Activated CD4-positive, alpha-beta T cell treated with anti-CD3 and anti-CD28 coated beads, Interleukin-2, amount 50 U/mL, for 1 hour (primary cell): ENCODE measurements around the gene TAB2.
"Not testable (repeated sequence)": the region's sequence is repeated elsewhere in the genome, so short reads cannot be mapped to it uniquely, and the experiment has no call there.

ENCODE experiments used
- DNase-seq: peaks from one replicate; pipeline ENCODE4 v3.0.0-alpha.2; 2020

Gene TAB2

DNA sequence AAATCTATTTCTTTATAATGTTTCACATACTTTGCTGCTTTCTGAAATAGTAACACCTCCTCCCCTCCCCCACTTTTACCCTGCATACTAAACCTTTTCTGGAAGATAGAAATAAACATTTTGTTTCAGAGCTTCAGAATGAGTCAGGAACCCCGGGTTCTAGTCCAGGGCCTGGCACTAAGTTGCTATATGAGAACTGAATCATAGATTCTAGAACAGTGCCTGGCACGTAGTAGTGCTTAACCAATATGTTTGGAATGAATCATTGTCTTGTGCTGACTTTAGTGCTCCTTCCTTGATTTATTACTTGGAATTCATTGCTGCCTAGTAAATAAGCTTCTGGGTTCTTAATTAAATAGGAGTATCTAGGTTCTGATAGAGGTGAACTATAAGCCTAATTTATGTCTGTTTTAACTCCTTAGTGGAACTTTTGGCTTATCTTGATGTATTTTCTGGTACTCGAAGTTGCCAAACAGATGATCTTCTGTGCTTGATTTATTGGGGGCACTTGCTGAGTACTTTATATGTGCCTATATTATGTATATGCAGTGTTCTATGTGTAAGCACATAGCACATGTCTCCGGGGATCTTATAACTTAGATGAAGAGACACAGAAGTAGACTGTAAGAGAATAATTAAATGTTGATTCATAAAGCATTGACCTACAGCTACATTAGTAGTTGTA lies 18.6 kb downstream of the TAB2 start:
- DNase-seq = no peak

DNA sequence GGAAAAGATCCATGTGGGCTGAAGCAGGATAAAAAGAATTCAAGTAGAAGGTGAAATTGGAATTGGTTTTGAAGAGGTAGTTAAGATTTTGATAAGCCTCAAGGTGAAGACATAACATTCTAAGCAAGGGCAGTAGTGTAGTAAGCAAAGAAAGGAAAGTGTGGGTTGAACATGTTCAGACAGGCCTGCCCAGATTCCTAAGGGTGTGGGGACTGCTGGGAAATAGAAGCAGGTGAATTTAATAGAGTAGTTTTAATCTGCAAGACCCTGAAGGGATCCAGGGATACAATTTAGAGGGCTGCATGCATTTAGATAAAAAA lies 19.1 kb downstream of the TAB2 start:
- DNase-seq = no peak

DNA sequence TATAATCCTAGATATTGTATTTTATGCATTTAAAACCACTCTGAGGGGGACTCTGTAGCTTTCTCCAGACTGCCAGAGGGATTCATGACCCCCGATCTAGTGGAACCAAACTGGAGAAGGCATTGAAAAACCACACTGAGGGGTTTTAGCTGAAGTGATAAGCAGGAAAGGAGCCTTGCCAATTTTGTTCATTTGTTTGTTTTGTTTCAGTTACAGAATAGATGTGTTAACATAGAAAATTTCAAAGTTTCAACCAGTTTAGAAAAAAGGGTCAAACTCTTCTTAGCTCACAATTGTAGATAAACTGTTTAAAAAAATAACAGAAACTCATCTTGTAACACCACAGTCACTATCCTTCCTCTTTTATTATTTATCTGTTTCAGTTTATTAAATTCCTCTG lies 19.8 kb downstream of the TAB2 start:
- DNase-seq = no peak

DNA sequence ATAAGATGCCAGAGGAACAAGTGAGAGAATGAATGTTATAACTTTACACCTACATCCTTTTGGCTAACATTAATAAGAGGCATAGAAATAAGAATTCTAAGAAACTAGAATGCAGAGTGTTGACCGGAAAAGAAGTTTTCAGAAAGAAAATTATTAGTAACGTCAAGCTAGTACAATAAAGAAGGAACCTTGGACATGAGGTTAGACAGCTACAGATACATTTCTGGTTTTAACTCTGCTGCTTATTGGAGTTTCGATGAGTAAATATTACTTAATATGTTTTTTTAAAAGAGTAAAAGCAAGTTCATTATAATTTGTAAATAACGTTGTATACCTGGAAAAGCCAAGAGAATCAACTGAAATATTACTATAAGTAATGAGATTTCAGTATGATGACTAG lies 22.7 kb downstream of the TAB2 start:
- no peak for DNase-seq

DNA sequence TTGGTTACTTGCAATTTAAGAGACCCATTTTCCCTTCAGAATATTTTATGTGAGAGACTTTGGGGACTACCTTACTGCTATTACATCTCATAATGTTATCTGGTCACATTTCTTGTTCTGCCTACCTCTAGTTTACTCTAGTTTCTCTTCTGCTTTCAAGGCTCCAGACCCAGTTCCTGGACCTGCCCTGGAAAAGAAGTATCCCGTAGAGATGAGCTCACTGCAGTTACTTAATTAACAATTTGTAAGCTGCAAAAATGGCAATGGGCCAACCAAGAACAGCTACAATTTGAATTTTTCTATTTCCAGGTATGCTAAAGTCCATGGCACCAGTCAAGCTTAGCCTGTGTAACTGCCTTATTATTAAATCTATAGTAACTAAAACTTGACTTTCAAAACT lies 25.0 kb downstream of the TAB2 start:
- no peak for DNase-seq

DNA sequence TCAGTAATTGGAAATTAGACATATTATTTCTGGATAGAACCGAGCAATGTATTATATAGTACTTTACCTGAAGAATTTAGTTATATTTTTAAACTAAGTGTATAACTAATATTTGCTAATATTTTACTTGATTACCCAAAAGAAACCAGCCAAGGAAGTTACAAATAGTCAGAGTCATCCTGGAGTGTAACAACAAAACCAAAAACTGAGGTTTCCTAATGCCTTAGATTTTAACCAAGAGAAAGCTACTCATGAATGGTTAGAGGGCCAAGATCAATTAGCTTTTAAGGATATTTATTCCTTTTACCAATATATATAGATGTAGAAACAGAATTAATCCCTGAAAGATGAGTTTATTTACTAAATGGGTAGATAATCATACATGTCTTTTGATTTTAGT lies 26.0 kb downstream of the TAB2 start:
- DNase-seq = no peak

DNA sequence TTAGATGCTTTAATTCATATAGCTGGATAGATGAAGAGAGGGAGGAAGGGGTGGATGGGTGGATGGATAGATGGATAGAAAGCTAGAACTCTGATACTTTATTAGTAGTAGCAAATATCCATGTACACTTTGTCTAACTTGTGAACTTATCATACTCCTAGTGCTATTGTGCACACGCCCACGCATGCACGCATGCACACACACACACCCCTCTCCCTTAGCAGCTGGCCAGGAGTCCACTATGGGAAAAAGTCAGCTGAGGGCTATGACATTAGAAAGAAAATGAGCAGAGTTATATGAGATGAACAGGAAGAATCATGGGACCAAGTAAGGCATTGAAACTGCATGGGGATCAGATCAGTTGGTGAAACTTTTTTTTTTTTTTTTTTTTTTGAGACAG lies 28.6 kb downstream of the TAB2 start:
- no peak for DNase-seq

DNA sequence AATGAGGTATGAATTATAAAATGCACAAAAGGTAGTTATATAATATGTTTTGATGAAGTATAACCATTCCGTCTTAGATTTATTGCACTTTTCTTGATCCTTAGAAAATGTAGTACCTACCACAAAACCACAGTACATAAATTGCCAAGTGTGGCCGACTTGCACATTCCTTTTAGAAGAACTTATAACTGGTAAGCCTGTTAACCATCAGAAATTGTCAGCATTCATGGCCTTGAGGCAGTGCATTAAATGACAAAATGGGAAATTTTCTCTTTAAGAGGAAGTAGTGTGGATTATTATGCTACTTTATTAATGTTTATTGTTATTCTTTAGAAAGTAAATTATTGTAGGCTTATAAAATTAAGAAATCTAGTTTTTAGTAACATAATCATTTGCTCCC lies 29.6 kb downstream of the TAB2 start:
- DNase-seq = no peak

DNA sequence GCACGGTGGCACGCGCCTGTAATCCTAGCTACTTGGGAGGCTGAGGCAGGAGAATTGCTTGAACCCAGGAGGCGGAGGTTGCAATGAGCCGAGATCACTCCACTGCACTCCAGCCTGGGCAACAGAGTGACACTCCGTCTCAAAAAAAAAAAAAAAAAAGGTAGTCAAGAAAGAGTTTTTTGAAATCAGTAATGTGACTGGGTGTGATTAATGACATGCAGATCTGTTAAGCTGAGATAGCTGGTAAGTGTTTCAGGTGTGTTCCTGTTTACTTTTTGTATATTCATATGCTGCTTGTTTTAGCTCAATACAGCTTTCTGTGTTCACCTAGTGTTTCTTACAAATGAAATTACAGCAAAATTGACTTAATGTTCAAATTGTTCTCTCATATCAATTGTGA lies 31.8 kb downstream of the TAB2 start:
- DNase-seq = not testable (repeated sequence)

DNA sequence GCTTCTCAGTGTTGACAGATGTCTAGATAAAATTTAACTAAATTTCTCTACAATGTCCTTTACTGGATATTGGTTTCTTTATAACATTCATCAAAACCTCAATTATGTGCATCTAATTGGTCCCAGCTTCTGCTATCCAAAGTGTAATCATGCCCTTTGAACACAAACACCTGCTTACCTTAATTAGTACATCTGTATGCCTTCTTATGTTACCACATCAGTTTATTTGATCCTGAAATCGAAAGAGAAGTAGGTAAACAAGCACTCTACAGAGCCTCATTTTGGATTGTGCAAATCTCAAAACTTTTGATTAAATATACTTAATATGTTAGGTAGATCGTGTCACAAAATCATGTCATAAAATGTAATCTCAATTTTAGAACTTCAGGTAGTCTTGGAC lies 36.5 kb downstream of the TAB2 start:
- DNase-seq = no peak

DNA sequence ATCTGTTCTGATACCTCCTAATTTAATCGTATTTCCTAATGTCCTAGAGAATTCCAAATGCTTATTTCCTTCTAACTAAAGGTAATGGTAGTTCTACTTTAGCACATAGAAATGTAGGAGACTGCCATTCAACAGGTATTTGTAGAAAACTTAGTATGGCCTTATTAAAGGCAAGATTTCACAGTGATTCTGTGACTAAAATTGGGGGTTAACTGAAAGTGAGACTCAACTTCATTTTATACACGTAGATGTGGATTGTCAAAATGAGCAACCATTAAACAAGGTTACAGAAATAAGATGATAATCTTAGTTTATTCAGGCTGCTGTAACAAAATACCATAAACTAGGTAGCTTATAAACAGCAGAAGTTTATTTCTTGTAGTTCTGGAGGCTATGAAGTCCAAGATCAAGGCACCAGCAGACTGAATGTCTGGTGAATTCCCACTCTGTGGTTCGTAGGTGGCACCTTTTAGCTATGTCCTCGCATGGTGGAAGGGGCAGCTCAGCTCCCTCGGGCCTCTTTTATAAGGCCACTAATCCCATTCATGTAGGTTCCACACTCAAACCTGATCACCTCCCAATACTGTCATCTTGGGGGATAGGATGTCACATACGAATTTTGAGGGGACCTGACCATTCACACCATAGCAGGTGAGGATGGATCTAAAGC lies 38.7 kb downstream of the TAB2 start:
- no peak for DNase-seq

DNA sequence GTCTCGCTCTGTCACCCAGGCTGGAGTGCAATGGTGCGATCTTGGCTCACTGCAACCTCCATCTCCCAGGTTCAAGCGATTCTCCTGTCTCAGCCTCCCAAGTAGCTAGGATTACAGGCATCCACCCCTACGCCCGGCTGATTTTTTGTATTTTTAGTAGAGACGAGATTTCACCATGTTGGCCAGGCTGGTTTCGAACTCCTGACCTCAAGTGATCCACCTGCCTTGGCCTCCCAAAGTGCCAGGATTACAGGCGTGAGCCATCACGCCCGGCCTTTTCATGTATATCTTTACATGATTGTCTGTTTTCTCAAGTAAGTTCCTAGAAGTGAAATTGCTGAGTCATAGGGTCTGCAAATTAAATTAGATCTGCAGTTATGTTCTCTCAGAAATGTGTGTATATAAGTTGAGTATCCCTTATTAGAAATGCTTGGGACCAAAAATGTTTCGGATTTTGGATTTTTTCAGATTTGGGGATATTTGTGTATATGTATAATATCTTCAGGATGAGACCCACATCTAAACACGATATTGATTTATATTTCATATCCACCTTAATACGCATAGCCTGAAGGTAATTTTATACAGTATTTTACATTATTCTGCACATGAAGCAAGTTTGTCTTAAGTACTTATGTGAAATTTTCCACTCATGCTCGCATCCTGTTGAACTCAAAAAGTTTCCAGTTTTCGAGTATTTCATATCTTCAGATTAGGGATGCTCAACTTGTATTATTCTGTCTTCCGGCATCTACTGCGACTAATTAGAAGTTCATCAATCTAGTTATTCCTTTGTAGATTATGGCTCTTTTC lies 40.4 kb downstream of the TAB2 start:
- no peak for DNase-seq

DNA sequence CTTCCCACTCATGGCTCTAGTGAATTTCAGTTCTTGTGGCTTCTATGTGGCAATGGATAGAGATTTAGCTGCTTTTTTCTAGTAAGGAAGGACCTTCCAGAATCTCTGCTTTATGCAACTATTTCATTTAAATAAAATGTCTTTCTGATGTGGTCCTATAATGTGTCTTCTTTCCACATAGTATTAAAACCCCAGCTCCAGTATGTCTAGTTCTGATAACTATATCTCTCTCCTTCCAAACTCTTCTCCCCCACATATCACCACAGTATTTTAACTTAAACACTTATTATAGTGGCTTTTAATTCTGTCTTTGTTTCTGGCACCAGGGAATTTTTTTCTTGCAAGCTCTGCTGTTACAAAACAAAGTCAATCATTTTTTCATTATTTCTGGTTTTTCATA lies 41.9 kb downstream of the TAB2 start:
- no peak for DNase-seq

DNA sequence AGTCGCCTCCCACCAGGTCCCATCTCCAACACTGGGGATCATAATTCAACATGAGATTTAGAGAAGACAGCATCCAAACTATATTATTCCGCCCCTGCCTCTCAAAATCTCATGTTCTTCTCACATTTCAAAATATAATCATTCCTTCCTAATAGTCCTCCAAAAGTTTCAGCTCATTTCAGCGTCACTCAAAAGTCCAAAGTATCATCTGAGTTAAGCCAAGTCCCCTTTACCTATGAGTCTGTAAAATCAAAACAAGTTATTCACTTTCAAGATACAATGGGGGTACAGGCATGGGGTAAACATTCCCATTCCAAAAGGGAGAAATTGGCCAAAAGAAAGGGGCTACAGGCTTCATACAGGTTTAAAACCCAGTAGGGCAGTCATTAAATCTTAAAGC lies 43.0 kb downstream of the TAB2 start:
- no peak for DNase-seq

DNA sequence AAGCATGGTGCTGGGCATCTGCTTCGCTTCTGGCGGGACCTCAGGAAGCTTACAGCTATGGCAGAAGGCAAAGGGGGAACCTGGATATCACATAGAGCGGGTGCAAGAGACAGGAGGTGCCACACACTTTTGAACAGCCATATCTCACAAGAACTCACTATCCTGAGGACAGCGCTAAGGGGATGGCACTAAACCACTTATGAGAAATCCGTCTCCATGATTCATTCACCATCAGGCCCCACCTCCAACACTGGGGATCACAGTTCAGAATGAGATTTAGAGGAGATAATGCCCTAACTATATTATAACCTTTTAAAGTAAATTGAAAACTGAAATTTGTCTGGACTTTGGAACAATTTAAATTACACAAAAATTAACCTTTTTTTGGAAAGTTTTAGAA lies 44.8 kb downstream of the TAB2 start:
- no peak for DNase-seq

DNA sequence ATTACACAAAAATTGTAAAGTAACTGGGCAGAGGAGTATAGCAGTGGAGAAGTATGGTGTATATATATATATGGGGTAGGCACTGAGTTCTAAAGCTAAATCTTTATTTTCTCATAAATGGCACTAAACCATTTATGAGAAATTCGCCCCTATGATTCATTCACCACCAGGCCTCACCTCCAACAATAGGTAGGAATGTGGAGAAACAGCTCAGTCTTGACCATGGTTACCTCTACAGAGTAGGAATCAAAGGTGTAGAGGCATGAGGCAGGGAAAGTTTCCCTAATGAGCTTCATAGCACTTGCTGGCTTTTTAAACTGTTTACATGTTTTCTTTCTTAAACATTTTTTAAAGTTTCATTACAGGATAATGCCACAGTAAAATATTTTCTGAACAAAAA lies 45.6 kb downstream of the TAB2 start:
- no peak for DNase-seq

DNA sequence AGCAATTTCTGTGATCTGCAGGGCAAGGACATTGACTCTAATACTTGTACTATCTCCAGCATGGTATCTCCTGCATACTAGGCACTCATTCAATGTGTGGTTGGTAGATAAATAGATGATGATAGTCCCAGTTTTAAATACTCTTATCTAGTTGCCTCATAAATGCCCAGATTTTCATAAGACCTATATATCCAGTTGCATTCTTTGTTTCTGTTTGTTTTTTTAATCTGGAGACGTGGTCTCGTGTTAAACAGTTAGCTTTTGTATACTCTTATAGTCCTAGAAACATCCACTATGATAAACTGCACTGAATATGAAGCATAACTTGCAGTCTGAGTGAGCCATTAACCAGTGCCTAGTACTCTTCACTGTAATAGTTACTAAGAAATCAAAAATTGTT lies 47.0 kb downstream of the TAB2 start:
- DNase-seq = no peak

DNA sequence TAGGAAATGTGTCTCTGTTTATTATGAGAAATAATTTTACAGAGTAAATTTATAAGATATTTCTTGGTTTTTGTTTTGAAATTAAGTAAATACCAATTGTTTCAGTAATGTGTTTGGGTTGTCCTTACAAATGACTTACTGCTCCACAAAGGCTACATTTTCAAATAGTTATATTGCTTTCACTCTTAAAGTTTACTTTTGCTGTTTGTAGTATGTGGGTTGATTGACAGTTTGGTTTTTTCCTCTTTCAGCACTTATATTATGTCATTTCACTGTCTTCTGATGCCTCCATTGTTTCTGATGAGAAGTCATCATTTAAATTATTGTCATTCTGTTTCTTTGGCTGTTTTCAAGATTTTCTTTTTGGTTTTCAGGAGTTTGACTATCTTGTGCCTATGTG lies 47.7 kb downstream of the TAB2 start:
- DNase-seq = no peak

DNA sequence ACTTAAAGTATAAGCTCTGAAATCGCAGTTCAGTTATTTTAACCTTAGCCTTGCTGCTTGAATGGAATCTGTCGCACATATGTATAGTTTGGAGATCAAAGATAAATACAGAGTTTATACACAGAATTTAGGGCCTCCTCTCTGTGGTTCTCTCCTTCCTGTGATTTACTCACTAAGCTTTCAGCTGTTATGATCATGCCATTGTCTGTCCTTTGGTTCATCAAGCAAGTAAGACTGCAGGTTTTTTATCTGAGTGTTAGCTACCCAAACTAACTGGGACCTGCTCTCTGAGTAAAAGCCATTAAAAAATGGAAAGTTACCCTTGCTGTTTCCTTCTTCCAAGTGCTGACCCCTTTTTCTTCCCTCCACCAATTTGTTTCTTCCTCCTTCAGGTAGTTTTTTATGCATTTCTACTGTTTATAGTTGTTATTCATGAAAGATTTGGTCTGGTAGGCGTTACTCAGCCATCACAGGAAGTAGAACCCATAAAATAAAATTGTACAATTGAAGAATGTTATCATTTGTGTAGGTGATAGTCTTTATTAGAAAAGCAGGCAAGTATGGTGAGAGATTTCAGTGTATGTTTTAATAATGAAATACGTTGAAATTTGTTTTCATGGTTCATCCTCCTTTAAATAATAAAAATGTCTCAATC lies 48.9 kb downstream of the TAB2 start:
- no peak for DNase-seq

DNA sequence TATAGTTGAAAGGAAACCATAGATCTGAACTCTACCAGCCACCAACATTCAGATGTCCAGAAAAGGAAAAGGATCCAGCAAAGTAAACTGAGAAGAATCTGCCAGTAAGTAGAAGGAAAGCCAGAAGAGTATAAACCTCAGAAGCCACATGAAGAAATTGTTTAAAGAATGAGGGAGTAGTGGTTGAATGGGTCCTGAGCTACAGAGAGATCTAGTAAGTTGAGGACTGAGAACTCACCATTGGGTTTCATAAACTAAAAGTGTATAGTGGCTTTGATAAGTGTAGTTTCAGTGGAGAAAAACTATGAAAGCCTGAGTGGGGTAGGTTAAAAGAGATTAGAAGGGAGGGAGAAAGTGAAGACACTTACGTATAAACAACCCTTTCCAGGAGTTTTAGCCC lies 50.6 kb downstream of the TAB2 start:
- no peak for DNase-seq

DNA sequence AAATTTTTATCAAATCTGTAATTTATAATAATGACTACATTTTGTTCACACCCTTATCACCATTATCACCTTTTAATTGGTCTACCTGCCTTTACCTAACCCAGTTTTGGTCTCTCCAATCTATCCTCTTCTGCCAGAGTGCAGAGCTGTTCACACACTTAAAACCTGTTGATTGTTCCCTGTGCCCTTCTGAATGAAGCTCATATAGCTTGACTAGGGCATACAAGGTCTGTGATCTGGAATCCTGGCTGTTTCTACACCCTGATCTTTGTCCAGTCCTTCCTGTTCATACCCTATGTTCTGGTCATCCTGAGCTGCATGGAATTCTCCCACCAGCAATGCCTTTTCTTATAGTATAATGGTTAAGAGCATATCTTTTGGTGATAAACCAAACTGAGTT lies 53.6 kb downstream of the TAB2 start:
- no peak for DNase-seq

DNA sequence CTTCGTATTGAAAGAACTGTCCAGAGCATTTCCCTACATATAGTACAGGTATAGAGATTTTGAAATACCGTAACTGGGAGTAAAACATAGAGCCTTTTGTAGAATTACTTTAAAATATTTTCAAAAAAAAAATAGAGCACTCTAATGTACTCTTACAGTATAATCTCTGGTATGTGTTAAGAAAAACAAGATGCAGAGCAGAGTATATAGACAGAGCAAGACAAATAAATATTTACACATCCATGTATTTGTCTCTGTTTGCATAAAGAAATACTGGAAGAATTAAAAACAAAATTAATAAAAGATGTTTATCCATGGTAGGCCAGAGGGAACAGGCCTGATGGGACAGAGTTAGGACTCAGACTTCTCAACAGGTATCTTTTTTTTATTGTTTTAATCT lies 54.5 kb downstream of the TAB2 start:
- DNase-seq = no peak

DNA sequence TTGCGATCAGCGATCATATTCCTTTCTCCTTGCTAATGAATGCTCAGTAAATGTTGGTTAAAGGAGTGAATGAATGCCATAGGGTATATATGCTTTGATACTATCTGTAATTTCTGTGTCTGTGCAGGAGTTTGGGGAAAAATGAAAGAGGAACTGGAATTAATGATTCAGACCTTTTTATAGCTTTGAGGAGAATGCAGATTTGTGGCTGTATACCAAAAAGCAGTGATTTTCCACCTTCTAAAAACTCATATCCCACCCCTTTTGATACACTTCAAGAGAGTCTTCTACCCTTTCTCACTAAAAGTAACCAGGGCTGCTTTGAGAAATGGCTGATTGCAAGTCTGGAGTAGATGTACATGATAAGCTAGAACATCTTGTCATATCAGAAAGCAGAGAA lies 56.0 kb downstream of the TAB2 start:
- DNase-seq = no peak

DNA sequence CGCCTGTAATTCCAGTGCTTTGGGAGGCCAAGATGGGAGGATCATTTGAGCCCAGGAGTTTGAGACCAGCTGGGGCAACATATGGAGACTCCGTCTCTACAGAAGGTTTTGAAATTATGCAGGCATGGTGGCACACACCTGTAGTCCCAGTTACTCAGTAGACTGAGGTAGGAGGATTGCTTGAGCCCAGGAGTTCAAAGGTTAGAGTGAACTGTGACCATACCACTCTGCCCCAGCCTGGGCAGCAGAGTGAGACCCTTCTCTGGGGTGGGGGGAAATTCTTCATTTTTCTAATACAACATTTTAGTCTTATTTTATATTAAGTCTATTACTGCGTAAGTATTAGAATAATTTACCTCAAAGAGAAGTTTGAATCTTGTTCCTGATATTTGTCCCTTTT lies 62.5 kb downstream of the TAB2 start:
- DNase-seq = no peak
